ENCODE results near the gene SH3GL3.

DNA sequence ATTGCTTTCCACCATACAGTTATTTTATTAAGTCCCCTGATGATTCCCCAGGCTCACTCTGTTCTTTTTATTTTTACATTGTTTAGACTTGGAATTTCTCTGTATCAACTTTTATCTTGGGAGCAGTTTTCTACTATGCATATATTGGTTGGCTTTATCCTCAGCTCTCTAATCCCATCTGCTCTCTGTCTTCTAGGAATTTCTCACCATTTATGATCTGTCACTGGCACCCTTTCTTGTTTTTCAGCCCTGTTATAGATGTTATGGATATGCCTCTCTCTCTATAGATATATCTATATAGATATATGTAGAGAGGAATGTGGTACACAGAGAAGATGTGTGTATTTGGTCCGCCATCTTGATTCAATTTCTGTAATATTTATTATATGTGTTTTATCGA is 90.5 kb downstream of the SH3GL3 start:
- TF ChIP-seq, protein P1, sequence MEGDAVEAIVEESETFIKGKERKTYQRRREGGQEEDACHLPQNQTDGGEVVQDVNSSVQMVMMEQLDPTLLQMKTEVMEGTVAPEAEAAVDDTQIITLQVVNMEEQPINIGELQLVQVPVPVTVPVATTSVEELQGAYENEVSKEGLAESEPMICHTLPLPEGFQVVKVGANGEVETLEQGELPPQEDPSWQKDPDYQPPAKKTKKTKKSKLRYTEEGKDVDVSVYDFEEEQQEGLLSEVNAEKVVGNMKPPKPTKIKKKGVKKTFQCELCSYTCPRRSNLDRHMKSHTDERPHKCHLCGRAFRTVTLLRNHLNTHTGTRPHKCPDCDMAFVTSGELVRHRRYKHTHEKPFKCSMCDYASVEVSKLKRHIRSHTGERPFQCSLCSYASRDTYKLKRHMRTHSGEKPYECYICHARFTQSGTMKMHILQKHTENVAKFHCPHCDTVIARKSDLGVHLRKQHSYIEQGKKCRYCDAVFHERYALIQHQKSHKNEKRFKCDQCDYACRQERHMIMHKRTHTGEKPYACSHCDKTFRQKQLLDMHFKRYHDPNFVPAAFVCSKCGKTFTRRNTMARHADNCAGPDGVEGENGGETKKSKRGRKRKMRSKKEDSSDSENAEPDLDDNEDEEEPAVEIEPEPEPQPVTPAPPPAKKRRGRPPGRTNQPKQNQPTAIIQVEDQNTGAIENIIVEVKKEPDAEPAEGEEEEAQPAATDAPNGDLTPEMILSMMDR (IDR thresholded peaks at IDR 0.05) = no peak
- no peak for TF ChIP-seq POLR2A (IDR thresholded peaks at IDR 0.05)

Measured in Peyer's patch (tissue), 4 donors.